ENCODE data around the gene AK3.

AK3 gene

GRCh38 chr9:4670591-4670990, 70.4 kb downstream of the AK3 start:
- TF ChIP-seq GATA2 (IDR thresholded peaks at IDR 0.05; ENCODE audit: low read depth, low read length) (no peak), GATA3 (IDR thresholded peaks at IDR 0.05; ENCODE audit: low read depth, low read length) (no peak)

GRCh38 chr9:4669890-4670289, 71.1 kb downstream of the AK3 start:
- TF ChIP-seq GATA3 (IDR thresholded peaks at IDR 0.05; ENCODE audit: low read depth, low read length): no peak
- TF ChIP-seq GATA2 (IDR thresholded peaks at IDR 0.05; ENCODE audit: low read depth, low read length): no peak

GRCh38 chr9:4668604-4669003, 72.4 kb downstream of the AK3 start:
- TF ChIP-seq GATA3 (IDR thresholded peaks at IDR 0.05; ENCODE audit: low read depth, low read length): no peak
- TF ChIP-seq GATA2 (IDR thresholded peaks at IDR 0.05; ENCODE audit: low read depth, low read length): no peak

- TF ChIP-seq GATA3 (IDR thresholded peaks at IDR 0.05; ENCODE audit: low read depth, low read length) (no peak), GATA2 (IDR thresholded peaks at IDR 0.05; ENCODE audit: low read depth, low read length) (no peak)
These were observed 73.3 kb downstream of the AK3 start for GRCh38 chr9:4667681-4668080.

- no peak for TF ChIP-seq GATA3 (IDR thresholded peaks at IDR 0.05; ENCODE audit: low read depth, low read length)
- TF ChIP-seq GATA2 (IDR thresholded peaks at IDR 0.05; ENCODE audit: low read depth, low read length): no peak
These were observed 74.8 kb downstream of the AK3 start, which contains the start of gene SPATA6L for GRCh38 chr9:4666042-4666699. SPATA6L (minus strand) TSS chr9:4666480; CDS start chr9:4666250, 230 bp downstream.

- TF ChIP-seq GATA3 (IDR thresholded peaks at IDR 0.05; ENCODE audit: low read depth, low read length): no peak
- TF ChIP-seq GATA2 (IDR thresholded peaks at IDR 0.05; ENCODE audit: low read depth, low read length): no peak
These were observed 75.6 kb downstream of the AK3 start for GRCh38 chr9:4665357-4665756.

GRCh38 chr9:4663956-4664355, 77.0 kb downstream of the AK3 start:
- TF ChIP-seq GATA2 (IDR thresholded peaks at IDR 0.05; ENCODE audit: low read depth, low read length) (no peak), GATA3 (IDR thresholded peaks at IDR 0.05; ENCODE audit: low read depth, low read length) (no peak)

- TF ChIP-seq GATA2 (IDR thresholded peaks at IDR 0.05; ENCODE audit: low read depth, low read length): no peak
- no peak for TF ChIP-seq GATA3 (IDR thresholded peaks at IDR 0.05; ENCODE audit: low read depth, low read length)
These were observed 77.8 kb downstream of the AK3 start for GRCh38 chr9:4662989-4663792.

- no peak for TF ChIP-seq GATA2 (IDR thresholded peaks at IDR 0.05; ENCODE audit: low read depth, low read length)
- TF ChIP-seq GATA3 (IDR thresholded peaks at IDR 0.05; ENCODE audit: low read depth, low read length): no peak
These were observed 78.7 kb downstream of the AK3 start, which contains the start of gene PLPP6 for GRCh38 chr9:4662108-4662988. PLPP6 (plus strand) TSS chr9:4662294; CDS start chr9:4662376, 82 bp downstream.

- no peak for TF ChIP-seq GATA3 (IDR thresholded peaks at IDR 0.05; ENCODE audit: low read depth, low read length)
- TF ChIP-seq GATA2 (IDR thresholded peaks at IDR 0.05; ENCODE audit: low read depth, low read length): no peak
These were observed 79.4 kb downstream of the AK3 start for GRCh38 chr9:4661611-4662010.

- no peak for TF ChIP-seq GATA3 (IDR thresholded peaks at IDR 0.05; ENCODE audit: low read depth, low read length)
- no peak for TF ChIP-seq GATA2 (IDR thresholded peaks at IDR 0.05; ENCODE audit: low read depth, low read length)
These were observed 79.8 kb downstream of the AK3 start for GRCh38 chr9:4661165-4661564.

Data from SH-SY5Y (cell line).